Inferior parietal cortex (tissue), 1 donor: ENCODE data around the gene SRGAP3.

ENCODE experiments used
- DNase-seq: peaks from one replicate; pipeline ENCODE4 v3.0.0-alpha.2; 2016; ENCODE audit errors: extremely low spot score

Gene SRGAP3

GRCh38 chr3:9225268-9225667 is 24.2 kb downstream of the SRGAP3 start:
- DNase-seq, result no peak

DNA sequence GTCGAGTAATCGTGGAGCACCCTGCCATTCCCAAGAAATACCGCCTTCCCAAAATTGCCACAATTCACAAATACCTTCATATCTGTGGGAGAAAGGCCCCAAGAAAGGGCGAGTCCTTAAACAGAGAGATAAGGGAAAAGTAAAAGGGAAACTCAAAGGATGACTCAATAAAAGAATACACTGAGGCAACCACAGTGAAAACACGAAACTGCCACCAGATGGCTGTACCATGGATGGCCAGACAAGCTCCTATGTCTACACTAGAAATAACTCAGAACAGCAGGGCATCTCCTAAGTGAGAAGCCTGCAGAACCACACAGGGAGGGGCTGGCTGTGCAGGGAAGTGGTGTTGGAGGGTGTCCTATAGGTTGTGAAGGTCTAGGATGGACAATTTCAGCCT is 25.0 kb downstream of the SRGAP3 start:
- no peak for DNase-seq

GRCh38 chr3:9223672-9224071 is 25.8 kb downstream of the SRGAP3 start:
- DNase-seq, result no peak

GRCh38 chr3:9222956-9223639 is 26.3 kb downstream of the SRGAP3 start:
- DNase-seq, result no peak

- DNase-seq, result no peak
Observed at GRCh38 chr3:9222049-9222448, 27.4 kb downstream of the SRGAP3 start.

DNA sequence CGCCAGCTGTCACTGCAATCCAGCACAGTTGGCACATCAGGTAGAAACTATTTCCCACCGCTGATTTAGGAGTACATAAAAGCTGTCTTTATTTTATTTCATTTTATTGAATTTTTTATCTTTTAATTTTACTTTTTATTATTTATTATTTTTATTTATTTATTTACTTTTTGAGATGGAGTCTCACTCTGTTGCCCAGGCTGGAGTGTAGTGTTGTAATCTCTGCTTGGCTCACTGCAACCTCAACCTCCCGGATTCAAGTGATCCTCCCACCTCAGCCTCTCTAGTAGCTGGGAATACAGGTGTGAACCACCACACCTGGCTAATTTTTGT is 31.0 kb downstream of the SRGAP3 start:
- no peak for DNase-seq

- DNase-seq, result no peak
Observed at GRCh38 chr3:9217784-9218513, 31.5 kb downstream of the SRGAP3 start.

- DNase-seq, result no peak
Observed at GRCh38 chr3:9216736-9217135, 32.7 kb downstream of the SRGAP3 start.

DNA sequence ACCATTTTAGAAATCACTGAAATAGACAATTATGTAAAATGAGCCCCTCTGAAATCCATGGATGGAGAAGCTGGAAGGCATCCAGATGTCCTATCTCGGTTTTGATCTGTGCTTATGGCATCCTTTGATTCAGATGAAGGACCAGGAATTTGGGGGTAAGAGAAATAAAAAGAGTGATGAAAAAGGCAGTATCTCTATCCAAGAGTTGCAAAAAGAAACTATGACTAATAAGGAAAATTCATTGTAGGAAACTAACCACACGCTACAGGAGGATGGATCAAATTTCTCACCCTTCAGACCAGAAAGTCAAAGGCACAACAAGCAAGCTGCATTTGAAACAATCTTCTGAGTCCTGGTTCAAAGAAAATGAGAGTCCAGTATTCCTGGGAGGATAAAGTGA is 34.8 kb downstream of the SRGAP3 start:
- DNase-seq, result no peak

DNA sequence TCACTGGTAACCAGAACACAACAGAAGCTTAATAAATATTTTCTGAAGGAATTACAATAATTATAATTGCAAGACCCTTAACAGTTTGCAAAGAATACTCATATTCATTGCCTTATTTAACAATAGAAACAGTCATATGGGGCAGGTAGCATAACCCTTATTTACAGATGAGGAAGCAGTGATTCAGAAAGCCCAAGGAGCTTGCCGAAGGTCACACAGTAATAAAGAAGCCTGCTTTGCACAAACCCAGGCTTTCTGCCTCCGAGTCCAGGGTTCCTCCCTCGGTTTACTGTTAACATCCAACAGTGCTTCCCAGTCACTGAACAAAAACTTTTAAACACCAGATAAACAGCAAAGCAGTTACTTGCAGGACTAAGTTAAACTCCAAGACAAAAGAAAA is 35.3 kb downstream of the SRGAP3 start:
- no peak for DNase-seq

DNA sequence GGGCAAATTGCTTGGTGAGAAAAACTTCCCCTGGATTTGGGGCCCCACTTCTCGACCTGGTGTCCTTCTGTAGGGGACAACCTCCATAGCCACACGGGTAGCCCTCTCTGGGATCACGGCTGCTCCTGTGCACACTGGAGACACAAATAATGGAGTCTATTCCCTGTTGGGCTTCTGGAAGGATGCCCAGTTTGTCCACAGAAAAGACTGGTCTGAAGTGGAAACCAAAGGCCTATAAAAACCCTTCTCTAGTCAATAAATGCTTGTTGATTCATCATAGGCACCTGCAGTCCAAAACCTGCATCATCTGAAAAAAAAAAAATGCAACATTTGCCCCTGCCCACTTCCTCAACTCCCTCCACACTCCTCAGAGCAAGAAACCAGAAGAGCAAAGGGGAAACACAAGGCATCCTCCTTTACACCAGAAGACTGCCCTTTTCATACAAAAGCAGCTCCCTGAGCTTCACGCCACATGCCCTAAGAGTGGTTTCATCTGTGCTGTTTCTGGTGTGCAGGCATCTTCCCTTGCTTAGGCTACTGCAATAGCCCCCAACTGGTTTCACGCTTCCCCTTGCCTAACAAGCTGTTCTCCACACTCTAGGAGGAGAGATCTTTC is 36.3 kb downstream of the SRGAP3 start:
- no peak for DNase-seq

- no peak for DNase-seq
Observed at GRCh38 chr3:9211155-9211950, 38.1 kb downstream of the SRGAP3 start.

DNA sequence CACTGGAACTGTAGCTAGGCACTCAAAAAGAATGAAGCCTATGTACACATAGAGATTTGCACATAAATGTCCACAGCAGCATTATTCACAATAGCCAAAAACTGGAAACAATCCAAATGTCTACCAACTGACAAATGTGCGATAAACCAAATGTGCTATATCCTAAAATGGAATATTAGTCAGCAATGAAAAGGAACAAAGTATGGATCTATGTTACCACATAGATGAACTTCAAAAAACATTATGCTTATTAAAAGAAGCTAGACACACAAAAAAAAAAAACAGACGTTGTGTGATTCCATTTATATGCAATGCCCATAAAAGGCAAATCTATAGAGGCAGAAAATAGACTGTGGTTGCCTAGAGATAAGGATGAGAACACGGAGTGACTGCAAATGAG is 39.7 kb downstream of the SRGAP3 start:
- no peak for DNase-seq

DNA sequence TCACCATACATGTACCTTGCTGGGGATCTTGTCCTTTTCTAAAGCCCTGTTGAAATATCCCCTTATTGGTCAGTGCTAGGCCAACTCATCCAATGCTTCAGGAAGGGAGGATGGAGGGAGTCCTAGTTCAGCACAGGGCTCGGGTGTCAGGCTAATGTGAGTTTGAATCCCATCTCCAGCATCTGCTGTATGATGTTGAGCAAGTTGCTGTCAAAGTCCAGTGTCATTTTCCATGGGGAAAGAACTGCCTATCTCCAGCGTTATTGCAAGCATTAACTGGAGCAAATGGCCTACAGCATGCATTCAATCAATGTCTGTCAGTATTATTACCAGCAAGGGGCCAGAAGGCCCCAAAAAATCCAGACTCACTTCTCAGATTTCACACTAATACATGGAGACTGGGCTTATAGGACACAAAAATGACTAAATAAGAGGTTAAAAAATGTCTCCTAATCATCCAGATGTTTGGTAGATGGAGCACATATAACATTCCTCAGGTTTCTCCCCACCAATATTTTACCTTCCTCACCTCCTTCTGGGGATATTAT is 40.8 kb downstream of the SRGAP3 start:
- DNase-seq, result no peak

GRCh38 chr3:9207116-9207763 is 42.2 kb downstream of the SRGAP3 start:
- no peak for DNase-seq

DNA sequence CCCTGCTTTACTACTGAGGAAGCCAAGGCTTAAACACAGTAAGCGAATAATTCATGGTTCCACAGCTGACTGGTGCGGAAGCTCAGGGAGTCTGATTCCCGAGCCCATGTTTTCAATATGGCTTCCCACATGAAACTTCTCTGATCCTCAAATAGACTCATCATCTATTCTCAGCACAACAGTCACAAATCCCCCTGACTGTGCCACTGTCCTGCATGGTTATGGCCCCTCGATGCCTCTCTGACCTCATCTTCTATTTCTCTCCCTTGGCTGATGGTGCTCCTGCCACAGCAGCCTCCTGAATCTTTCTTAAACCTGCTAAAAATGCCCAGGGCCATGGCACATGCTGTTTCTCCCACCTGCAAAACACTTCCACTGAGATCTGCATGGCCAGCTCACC is 43.2 kb downstream of the SRGAP3 start:
- DNase-seq, result no peak

GRCh38 chr3:9205345-9206143 is 43.9 kb downstream of the SRGAP3 start:
- DNase-seq, result no peak

GRCh38 chr3:9204253-9204992 is 45.0 kb downstream of the SRGAP3 start:
- peak; percentile 68 for DNase-seq

GRCh38 chr3:9203317-9203716 is 46.1 kb downstream of the SRGAP3 start:
- no peak for DNase-seq

DNA sequence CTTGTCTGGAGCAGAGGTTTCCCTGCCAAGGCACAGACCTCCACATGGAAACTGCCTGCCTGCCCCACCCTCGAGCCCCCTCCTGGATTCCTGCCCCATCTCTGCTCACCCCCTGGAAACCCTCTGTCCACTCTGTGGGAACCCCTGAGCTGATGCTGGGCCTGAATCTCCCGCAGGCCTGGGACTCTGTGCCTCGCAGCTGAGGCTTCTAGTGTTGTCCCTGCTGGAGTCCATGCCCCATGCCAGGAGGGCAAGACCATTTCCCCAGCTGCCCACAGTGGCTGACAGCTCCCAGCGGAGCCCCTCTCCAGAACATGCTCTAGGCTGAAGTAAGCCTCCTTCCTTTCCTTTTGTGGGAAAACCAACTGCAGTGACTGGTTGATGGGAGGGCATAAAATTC is 46.9 kb downstream of the SRGAP3 start:
- no peak for DNase-seq
